GM12801 (cell line): ENCODE results near the gene KLHL1.

Source experiments
- TF ChIP-seq, protein P1 (sequence below): IDR thresholded peaks from one replicate; pipeline ENCODE4 v1.5.1; 2011; ENCODE audit warnings: control low read depth; ENCODE audit not compliant: insufficient read length; ENCODE audit errors: extremely low read depth

The KLHL1 gene

DNA sequence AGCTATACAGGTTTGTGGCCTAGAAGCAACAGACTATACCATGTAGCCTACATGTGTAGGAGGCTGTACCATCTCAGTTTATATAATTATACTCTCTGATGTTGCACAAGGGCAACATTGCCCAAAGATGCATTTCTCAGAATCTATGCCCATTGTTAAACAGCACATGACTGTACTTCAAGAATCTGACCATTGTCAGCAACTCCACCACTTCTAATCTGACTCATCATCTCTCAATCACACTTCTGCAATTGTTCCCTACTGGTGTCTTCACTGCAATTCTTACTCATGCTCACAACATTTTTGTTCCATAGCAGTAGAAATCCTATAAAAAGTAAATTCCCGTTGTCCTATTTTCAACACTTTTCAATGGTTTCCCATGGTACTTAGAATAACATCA is 64.6 kb downstream of the KLHL1 start:
- TF ChIP-seq, protein P1, sequence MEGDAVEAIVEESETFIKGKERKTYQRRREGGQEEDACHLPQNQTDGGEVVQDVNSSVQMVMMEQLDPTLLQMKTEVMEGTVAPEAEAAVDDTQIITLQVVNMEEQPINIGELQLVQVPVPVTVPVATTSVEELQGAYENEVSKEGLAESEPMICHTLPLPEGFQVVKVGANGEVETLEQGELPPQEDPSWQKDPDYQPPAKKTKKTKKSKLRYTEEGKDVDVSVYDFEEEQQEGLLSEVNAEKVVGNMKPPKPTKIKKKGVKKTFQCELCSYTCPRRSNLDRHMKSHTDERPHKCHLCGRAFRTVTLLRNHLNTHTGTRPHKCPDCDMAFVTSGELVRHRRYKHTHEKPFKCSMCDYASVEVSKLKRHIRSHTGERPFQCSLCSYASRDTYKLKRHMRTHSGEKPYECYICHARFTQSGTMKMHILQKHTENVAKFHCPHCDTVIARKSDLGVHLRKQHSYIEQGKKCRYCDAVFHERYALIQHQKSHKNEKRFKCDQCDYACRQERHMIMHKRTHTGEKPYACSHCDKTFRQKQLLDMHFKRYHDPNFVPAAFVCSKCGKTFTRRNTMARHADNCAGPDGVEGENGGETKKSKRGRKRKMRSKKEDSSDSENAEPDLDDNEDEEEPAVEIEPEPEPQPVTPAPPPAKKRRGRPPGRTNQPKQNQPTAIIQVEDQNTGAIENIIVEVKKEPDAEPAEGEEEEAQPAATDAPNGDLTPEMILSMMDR, result no peak

DNA sequence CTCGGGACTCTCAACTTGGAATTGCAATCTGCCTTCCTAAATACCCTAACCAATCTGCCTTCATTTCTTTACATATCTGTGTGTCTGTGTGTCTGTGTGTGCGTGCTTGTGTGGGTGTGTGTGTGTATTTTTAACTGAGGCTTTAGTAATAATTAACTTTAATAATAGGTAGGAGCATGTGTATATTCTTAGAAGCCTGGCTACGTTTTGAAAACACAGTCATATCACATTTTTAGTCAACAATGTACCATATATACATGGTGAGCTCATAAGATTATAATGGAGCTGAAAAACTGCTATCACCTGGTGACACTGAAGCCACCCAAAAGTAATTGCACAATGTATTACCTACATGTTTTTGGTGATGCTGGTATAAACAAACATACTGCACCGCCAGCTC is 66.1 kb downstream of the KLHL1 start:
- TF ChIP-seq, protein P1, result no peak

DNA sequence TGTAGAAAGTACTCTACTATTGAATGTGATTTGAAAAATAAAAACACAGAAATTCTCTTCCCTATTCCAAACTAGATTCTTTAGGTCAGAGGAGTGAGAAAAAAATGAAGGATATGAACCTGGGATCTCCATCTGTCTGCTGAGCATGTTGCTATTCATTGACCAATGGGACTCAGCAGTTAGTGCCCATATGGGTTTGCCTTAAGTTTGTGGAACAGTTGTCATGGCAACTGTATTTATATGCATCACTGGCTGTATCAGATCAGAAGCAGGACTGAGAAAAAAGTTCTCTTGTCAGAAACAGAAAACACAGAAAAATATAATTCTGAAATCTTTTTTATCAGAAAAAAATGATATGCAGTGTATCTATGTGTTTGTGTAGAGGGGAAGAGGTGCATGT is 74.0 kb downstream of the KLHL1 start:
- TF ChIP-seq, protein P1, result no peak

DNA sequence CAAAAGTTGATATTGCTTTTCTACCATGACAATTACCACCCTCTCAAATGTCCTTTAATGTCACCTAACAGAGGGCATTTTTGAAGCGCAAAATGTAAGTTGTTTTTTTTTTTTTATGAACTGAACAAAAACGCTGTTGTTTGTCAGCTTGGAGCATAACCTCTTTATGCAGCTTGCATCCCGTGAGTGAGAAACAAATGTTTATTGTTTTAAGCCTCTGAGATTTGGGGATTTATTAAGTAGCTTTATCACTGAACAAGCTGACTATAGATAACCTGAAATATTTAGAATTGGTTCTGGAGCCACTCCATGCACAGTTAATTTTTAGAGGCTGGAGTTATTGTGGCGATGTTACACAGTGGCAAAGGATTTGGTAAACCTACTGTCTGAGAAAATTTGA is 80.7 kb downstream of the KLHL1 start:
- TF ChIP-seq, protein P1, result no peak

DNA sequence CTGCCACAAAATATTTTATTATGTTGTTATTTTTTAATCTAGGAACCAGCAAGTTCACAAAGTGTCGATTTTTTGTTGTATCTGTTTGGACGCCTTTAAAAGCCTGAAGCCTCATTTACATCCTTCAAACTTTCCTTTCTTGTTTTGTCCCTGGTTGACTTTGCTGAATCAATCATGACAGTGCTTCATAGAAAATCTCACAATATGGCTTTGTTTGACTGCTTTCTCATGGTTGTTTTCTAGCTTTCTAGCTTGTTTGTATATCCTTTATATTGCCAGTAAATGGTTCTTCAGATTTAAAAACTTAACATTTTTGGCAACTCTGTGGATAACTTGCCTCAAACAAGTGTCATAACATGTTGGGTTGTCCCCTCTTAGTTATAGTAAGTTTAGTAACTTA is 84.7 kb downstream of the KLHL1 start:
- TF ChIP-seq, protein P1, result no peak

DNA sequence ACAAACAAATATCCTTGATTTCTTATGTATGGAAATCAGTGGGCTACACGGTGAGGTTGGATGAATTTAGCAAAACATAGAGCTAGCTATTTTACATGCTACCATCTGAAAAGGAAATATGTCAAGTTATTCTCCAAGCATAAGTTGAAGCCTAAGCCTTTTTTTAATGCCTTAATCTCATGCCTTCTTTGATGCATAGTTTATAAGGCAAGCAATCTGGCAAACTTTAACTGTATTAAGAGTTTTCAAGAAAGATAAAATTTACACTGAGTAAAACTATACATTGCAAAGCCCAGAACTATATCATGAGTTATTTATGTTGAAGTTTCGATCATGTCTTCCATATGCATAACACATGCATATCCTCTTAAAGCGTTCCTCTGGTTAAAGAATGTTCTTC is 85.6 kb downstream of the KLHL1 start:
- TF ChIP-seq, protein P1, result no peak

DNA sequence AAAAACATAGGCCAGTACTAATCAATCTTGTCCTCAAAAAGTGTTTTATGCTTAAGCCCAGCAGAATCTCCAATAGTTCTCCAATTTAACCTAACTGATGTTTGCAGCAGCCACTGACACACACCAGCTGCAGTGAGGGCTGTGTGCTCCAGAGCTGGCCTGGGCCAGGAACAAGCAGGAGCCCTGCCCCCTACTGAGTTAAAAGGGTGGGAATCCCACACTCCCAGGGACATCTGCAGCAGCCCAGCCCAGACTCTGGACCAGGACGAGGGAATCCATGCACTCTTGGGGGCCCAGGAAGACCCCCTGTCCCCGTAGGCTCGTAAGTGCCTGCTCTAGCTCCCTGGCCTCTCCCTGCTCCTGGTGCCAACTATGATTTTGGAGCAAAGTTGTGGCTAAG is 92.1 kb downstream of the KLHL1 start:
- TF ChIP-seq, protein P1, result no peak

DNA sequence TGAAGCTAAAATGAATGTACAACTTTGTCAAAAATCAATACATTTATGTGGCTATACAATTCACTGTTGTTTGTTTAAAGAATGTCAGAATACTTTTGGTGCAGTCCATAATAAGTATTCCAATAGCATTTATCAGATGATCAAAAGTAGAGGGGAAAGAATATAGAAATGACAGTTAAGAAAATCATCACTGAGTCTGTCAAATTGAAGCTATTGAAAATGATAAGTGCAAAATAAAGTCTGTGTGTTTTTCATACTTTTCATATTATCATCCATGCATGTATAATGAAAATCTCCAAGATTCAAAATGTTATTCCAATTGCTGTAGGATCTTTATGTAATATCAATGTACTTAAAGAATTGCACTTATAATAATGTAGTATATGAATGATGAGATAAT is 93.9 kb downstream of the KLHL1 start:
- TF ChIP-seq, protein P1, result no peak
